Measurements from ENCODE around the gene RBAK.
A peak's percentile ranks its signal among the peaks of the same experiment; 100 is the strongest.
"Not testable (repeated sequence)": the region's sequence is repeated elsewhere in the genome, so short reads cannot be mapped to it uniquely, and the experiment has no call there.

Gene RBAK

GRCh38 chr7:5045558-5046396, at the start of gene RBAK:
TSS of gene RBAK (plus strand) at chr7:5045860. CDS start at chr7:5048077, 2,217 bp downstream.
- peak; percentile 92 for DNase-seq (ENCODE audit: low spot score)

DNA sequence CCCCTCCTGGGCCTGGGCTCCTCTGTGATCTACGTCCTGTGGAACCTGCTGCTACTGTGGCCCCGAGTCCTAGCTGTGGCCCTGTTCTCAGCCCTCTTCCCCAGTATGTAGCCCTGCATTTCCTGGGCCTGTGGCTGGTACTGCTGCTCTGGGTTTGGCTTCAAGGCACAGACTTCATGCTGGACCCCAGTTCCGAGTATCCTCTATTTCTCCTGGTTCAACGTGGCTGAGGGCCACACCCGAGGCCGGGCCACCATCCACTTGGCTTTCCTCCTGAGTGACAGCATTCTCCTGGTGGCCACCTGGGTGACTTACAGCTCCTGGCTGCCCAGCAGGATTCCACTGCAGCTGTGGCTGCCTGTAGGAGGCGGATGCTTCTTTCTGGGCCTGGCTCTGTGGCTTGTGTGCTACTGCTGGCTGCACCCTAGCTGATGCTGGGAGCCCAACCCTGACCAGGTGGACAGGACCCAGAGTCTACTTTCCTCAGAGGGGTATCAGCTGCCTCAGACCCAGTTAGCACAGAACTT, 48.9 kb upstream of the RBAK start:
- no peak for DNase-seq (ENCODE audit: low spot score)

- no peak for DNase-seq (ENCODE audit: low spot score)
Observed at GRCh38 chr7:4998244-4998643, 47.4 kb upstream of the RBAK start.

DNA sequence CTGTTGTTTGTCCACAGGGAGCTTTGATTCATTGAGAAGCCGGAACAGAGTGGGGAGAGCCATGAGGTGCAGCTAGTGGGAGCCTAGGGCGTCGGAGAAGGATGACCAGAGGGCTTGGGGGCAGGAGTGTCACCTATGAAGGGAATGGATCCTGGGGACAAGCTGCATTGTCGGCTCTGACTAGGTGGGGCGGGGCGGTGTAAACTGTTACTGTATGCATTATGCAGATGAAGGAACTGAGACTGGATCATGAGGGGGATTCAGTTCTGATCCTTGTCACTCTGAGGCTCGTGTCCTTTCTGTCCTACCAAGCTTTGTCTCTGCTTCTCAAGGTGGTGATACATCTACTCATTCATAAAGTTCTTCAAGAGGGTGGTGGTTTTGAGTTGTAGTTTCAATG, 46.8 kb upstream of the RBAK start:
- DNase-seq (ENCODE audit: low spot score): no peak

DNA sequence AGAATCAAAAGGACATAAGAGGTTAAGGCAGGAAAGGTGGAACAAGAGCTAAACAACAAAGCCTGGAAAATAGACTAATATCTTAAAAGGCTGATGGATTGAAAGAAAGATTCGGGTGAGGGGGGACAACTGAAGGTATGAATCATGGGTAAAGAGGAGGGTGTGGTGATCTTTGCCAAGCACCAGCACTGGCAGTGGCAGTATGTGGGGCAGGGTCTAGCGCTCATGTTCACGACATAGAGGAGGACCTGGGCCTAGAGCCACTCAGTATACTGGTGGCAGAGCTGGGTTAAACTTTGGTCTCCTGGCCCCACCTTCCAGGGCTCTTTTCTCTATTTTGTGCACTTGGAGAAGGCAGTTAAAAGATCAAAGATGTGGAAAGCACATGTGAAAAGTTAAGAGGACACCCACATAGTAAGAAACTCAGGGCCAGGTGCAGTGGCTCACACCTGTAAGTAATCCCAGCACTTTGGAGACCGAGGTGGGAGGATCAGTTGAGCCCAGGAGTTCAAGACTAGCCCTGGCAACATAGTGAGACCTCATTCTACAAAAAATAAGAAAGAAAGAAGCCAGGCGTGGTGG, 46.2 kb upstream of the RBAK start:
- no peak for DNase-seq (ENCODE audit: low spot score)

- DNase-seq (ENCODE audit: low spot score): no peak
Observed at GRCh38 chr7:5001003-5001402, 44.7 kb upstream of the RBAK start.

DNA sequence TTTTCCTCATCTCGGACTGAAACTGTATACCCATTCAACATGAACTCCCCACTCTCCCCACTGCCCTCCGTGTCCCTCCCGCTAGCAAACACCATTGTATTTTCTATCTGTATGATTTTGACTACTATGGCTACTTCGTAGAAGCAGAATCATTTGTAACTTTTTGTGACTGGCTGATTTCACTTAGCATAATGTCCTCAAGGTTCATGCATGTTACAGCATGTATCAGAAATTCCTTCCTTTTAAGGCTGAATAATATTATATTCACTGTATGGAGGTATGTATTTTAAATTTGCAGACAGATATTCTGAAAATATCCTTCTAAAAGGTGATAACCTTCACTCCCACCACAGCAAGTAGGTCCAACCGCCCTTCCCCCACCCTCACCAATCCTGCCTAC, 43.7 kb upstream of the RBAK start:
- DNase-seq (ENCODE audit: low spot score): no peak

DNA sequence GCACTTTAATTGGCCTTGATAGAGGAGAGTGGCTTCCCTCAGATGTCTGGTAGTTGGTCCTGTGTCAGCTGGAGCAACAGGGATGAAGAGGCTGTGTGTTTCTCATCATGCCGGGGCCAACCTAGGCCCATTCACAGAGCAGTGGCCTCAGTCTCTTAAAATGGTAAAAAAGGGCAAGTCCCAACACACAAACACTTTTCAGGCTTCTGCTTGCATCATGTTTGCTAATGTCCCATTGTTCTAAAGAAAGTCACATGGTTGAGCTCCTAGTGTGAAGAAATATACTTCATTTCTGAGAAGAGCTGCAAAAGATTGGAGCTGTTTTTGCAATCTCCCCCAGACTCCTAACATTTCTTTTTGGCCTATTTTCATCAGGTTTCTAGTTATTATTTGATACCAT, 40.6 kb upstream of the RBAK start:
- no peak for DNase-seq (ENCODE audit: low spot score)

DNA sequence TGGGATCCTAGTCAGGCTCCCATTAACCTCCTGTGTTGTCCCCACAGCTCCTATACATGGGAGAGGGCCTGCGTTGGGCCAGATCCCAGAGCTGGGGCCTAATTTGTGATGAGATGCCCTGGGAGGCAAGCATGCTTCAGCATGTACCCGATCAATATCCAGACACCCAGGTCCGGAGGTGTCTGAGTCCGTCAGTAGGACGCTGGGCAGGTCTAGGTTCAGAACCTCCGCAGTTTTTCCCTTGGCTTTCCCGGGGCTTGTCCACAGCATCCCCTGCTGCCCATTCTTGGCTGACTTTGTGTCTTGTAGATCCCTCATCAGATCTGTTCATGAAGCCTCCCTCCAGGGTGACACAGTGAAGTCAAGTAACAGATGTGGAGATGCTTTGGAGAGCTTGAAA, 32.7 kb upstream of the RBAK start:
- DNase-seq (ENCODE audit: low spot score): no peak

GRCh38 chr7:5015936-5016335, 29.7 kb upstream of the RBAK start:
- DNase-seq (ENCODE audit: low spot score): not testable (repeated sequence)

DNA sequence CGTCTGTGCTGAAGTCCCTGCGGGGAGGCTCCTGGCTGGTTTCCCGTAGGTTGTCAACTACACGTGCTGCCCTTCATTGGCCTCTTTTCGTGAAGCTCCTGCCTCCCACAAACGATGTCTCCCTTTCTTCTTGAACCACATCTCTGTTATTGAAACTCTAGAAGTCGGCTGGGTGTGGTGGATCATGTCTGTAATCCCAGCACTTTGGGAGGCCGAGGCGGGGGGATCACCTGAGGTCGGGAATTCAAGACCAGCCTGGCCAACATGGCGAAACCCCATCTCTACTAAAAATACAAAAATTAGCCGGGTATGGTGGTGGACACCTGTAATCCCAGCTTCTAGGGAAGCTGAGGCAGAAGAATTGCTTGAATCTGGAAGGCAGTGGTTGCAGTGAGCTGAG, 28.0 kb upstream of the RBAK start:
- DNase-seq (ENCODE audit: low spot score): not testable (repeated sequence)

- no peak for DNase-seq (ENCODE audit: low spot score)
Observed at GRCh38 chr7:5020098-5020497, 25.6 kb upstream of the RBAK start.

DNA sequence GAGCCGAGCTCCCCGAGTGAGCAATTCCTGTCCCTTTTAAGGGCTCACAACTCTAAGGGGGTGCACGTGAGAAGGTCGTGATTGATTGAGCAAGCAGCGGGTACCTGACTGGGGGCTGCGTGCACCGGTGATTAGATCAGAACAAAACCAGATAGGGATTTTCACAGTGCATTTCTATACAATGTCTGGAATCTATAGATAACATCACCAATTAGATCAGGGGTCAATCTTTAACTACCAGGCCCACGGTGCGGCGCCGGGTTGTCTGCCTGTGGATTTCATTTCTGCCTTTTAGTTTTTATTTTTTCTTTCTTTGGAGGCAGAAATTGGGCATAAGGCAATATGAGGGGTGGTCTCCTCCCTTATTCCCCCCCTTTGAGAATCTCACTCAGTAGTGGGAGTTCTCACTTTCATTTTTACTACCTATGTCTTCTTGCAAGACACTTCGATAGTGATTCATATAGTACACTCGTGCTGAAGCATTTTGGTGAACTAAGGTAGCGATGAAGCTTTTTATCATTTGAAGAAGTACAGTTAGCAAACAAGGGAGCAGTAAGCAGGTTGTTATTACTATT, 24.6 kb upstream of the RBAK start:
- peak; percentile 36 for DNase-seq (ENCODE audit: low spot score)

DNA sequence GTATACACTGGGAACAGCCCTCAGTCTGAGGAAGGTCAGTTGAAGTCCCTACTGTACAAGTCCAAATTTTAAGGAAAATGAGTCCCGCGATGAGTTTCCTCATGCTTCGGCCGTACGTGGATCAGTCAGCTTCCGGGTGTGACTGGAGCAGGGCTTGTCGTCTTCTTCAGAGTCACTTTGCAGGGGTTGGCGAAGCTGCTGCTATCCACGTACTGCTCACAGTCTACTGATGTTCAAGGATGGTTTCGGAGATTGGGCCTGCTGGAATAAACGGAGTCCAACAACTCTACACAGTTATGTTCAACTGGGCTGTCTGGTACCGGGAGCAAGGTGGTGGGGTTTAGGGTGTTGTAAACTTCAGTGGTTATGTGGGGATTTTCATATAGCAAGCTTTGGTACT, 22.0 kb upstream of the RBAK start:
- not testable (repeated sequence) for DNase-seq (ENCODE audit: low spot score)

DNA sequence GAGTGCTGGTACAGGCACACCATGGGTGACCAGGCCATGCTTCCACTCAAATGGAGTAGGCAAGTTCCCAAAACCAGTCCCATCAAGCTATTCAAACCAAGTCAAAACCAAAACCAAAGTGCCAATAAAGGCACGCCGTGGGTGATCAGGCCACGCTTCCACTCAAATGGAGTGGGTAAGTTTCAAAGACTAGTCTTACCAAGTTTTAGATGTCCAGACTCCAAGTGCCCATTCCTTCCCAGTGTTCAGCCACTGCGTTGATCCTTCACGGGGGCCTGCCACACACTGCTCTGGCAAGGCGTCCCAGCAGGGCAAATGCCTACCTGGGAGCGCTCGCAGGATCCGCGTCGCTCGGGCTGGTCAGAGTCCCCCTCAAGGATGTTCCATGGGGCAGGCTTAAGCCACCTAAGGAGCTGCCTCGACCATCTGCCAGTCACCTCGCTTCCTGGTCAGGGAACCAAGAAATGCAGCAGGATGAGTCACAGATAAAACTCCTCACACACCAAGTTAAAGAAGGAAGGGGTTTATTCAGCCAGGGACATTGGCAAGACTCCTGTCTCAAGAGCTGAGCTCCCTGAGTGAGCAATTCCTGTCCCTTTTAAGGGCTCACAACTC, 17.8 kb upstream of the RBAK start:
- DNase-seq (ENCODE audit: low spot score): not testable (repeated sequence)

- not testable (repeated sequence) for DNase-seq (ENCODE audit: low spot score)
Observed at GRCh38 chr7:5033186-5033585, 12.5 kb upstream of the RBAK start.

DNA sequence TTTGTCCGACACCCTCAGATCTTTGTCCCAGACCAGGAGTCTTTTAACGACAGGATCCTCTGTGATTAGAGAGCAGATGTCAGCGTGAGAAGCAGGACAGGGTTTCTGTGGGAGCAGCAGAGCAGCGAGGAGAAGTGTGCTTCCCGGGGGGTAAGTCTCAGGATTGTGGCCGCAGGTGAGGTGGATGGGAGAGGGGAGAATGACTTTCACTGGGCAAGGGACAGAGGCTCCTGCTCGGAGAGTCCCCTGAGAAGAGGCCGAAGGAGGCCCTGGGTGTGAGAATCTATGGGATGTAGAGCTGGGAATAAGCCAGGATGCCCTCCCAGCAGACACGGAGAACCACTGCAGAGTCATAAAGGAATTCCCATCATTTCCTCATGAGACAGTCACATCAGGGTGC, 10.4 kb upstream of the RBAK start:
- no peak for DNase-seq (ENCODE audit: low spot score)

DNA sequence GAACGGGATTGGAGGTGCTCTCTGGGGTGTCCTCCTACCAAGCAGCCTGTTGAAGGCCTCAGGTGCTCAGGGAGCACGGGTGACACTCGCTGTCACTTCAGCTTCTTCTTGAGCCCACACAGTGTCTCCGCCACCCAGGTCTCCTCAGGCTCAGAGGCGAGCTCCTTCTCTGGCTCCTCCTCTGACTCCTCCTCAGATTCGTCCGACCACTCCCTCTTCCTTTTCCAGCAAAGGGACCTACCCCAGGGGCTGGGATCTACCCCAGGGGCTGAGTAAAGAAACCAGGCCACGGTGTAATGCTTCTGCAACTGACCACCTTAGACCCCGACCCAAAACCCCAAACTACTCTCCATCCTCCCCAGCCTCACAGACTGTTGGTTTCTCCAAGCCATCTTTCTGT, 9.2 kb upstream of the RBAK start:
- DNase-seq (ENCODE audit: low spot score): no peak

- DNase-seq (ENCODE audit: low spot score): no peak
Observed at GRCh38 chr7:5041047-5041446, 4.6 kb upstream of the RBAK start.

GRCh38 chr7:5043661-5044060, 2.0 kb upstream of the RBAK start:
- DNase-seq (ENCODE audit: low spot score): no peak

DNA sequence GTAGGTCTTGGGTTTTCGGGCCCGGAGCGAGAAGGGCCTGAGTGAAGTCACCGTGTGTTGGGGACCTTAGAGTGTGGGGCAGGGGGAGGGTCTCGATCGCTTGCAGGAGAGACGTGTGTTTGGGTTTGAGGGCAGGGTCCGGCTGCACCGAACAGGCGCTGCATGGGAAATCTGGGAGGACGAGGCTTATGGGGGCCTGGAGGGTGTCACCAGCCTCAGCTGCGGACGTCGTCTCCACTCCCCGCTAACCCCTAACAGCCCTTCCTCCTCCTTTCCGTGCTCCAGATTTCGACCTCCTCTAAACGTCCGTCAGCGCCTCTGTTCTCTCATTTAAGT, 705 bp downstream of the RBAK start:
- DNase-seq (ENCODE audit: low spot score): not testable (repeated sequence)

- not testable (repeated sequence) for DNase-seq (ENCODE audit: low spot score)
Observed at GRCh38 chr7:5047127-5047526, 1.5 kb downstream of the RBAK start.

DNA sequence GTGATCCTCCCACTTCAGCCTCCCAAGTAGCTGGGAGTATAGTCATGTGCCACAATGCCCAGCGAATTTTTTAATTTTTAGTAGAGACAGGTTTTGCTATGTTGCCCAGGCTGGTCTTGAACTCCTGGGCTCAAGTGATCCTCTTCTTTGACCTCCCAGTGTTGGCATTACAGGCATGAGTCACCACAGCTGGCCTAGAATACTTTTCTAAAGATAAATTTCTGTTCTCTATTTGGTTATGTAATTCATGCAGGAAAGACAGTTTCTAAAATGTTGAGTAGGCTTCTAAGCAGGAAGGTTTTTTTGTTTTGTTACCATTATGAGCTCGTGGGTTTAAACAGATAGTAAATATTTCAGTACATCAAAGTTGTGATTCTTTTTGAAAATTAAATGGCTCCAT, 5.0 kb downstream of the RBAK start:
- no peak for DNase-seq (ENCODE audit: low spot score)
